ENCODE results near the gene NLRP4. TPM values are rescaled to one million over a fixed set of nuclear protein-coding genes. Genes with fewer than 3 reads are reported as not detected.

NLRP4 gene
- total RNA-seq, 1 donor from 2014 or later = not detected

DNA sequence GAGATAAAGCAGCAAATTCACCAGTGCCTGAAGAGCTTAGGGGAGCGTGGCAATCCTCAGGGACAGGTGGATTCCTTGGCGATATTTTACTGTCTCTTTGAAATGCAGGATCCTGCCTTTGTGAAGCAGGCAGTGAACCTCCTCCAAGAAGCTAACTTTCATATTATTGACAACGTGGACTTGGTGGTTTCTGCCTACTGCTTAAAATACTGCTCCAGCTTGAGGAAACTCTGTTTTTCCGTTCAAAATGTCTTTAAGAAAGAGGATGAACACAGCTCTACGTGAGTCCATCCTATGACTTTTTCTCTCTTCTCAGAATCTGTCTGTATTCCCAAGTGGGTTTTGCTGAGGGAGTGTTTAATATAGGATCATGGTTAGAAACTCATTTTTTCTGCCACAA lies 22.6 kb downstream of the NLRP4 start:
- Histone ChIP-seq H3K9me3 (no peaks in the 10 kb centered on the region), H3K36me3 (no peaks in the 10 kb centered on the region), H3K4me3 (no peak overlapping the region), H3K4me1 (no peaks in the 10 kb centered on the region), H3K27me3 (no peaks in the 10 kb centered on the region), H3K27ac (no peak overlapping the region)
- TF ChIP-seq, protein P1, sequence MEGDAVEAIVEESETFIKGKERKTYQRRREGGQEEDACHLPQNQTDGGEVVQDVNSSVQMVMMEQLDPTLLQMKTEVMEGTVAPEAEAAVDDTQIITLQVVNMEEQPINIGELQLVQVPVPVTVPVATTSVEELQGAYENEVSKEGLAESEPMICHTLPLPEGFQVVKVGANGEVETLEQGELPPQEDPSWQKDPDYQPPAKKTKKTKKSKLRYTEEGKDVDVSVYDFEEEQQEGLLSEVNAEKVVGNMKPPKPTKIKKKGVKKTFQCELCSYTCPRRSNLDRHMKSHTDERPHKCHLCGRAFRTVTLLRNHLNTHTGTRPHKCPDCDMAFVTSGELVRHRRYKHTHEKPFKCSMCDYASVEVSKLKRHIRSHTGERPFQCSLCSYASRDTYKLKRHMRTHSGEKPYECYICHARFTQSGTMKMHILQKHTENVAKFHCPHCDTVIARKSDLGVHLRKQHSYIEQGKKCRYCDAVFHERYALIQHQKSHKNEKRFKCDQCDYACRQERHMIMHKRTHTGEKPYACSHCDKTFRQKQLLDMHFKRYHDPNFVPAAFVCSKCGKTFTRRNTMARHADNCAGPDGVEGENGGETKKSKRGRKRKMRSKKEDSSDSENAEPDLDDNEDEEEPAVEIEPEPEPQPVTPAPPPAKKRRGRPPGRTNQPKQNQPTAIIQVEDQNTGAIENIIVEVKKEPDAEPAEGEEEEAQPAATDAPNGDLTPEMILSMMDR (IDR thresholded peaks at IDR 0.05) = no peak
- intact Hi-C loops (cut with DNase I) = no loop called here
- DNase-seq (ENCODE audit: low spot score in 2 of 2) = no peak

DNA sequence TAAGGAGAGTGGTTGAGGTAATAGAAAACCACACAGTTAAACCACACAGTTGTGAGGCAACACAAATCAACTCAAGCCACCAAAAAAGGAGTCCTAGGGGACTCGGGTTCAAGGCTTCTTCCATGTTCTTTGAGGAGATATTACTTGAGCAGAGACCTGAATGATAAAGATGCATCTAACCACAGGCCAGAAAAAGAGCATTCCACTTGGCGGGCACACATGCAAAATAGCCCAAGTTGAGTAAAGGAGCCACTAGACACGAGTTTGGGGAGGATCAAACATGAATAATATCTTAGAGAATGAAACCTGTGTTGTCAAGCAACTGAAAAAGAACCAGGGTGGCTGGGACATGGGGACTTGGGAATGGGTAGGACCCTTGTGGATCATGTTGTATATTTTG lies 30.2 kb downstream of the NLRP4 start:
- no peaks in the 10 kb centered on the region for H3K9me3 ChIP-seq
- no peaks in the 10 kb centered on the region for H3K27me3 ChIP-seq
- intact Hi-C loops (cut with DNase I) = no loop called here
- TF ChIP-seq, protein P1 (IDR thresholded peaks at IDR 0.05) = no peak
- no peak overlapping the region for H3K27ac ChIP-seq
- H3K36me3 ChIP-seq = no peaks in the 10 kb centered on the region
- H3K4me1 ChIP-seq = no peaks in the 10 kb centered on the region
- no peak overlapping the region for H3K4me3 ChIP-seq
- no peak for DNase-seq (ENCODE audit: low spot score in 2 of 2)

DNA sequence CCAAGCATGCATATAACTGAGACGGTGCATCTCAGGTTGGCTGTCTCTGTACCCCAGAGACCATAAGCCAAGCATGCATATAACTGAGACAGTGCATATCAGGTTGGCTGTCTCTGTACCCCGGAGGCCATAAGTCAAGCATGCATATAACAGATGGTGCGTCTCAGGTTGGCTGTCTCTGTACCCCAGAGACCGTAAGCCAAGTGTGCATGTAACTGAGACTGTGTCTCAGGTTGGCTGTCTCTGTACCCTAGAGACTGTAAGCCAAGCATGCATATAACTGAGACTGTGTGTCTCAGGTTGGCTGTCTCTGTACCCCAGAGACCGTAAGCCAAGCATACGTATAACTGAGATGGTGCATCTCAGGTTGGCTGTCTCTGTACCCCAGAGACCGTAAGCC lies 30.8 kb downstream of the NLRP4 start:
- H3K36me3 ChIP-seq = no peaks in the 10 kb centered on the region
- H3K9me3 ChIP-seq = no peaks in the 10 kb centered on the region
- TF ChIP-seq, protein P1 (IDR thresholded peaks at IDR 0.05) = no peak
- no peak overlapping the region for H3K4me3 ChIP-seq
- no peak overlapping the region for H3K27ac ChIP-seq
- H3K27me3 ChIP-seq = no peaks in the 10 kb centered on the region
- DNase-seq (ENCODE audit: low spot score in 2 of 2) = no peak
- intact Hi-C loops (cut with DNase I) = no loop called here
- H3K4me1 ChIP-seq = no peaks in the 10 kb centered on the region

DNA sequence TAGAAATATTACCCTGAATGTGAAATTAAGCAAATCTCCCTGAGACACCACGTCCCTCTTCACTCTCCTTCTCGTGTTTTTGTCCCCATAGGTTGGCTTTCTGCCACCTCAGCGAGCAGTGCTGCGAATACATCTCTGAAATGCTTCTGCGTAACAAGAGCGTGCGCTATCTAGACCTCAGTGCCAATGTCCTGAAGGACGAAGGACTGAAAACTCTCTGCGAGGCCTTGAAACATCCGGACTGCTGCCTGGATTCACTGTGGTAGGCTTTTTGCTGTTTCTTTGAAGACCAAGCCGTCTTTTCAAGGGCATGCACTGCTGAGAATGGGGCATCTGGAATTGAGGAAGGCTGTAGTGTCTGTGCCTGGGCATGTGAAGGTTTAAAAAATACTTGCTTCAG lies 34.4 kb downstream of the NLRP4 start:
- Histone ChIP-seq H3K27me3 (no peaks in the 10 kb centered on the region), H3K9me3 (no peaks in the 10 kb centered on the region), H3K4me1 (no peaks in the 10 kb centered on the region), H3K4me3 (no peak overlapping the region), H3K36me3 (no peaks in the 10 kb centered on the region), H3K27ac (no peak overlapping the region)
- TF ChIP-seq, protein P1 (IDR thresholded peaks at IDR 0.05) = no peak
- DNase-seq (ENCODE audit: low spot score in 2 of 2) = no peak
- intact Hi-C loops (cut with DNase I) = no loop called here

GRCh38 chr19:55877211-55877610 lies 40.9 kb downstream of the NLRP4 start:
- H3K4me3 ChIP-seq = no peak overlapping the region
- H3K4me1 ChIP-seq = no peaks in the 10 kb centered on the region
- H3K9me3 ChIP-seq = no peaks in the 10 kb centered on the region
- intact Hi-C loops (cut with DNase I) = no loop called here
- H3K36me3 ChIP-seq = no peaks in the 10 kb centered on the region
- no peak for DNase-seq (ENCODE audit: low spot score in 2 of 2)
- no peaks in the 10 kb centered on the region for H3K27me3 ChIP-seq
- H3K27ac ChIP-seq = no peak overlapping the region
- TF ChIP-seq, protein P1 (IDR thresholded peaks at IDR 0.05) = no peak

DNA sequence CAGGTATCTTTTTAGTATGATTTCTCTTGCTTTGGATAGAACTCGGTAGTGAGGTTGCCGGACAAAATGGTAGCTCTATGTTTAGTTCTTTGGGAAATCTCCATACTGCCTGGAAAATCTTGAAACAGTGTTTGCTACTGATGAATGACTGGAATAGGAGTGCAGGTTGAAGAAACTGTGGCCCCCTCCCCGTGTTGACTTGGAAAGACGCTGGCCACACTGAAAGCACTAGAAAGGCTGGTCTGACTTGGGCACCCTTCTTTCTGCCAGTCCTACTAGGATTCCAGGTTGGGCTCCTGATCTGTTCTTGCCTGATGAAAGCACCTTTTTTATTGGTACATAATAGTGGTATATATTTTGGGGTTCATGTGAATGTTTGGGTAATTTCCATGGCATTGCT lies 46.3 kb downstream of the NLRP4 start:
- no peak overlapping the region for H3K4me3 ChIP-seq
- no peak for DNase-seq (ENCODE audit: low spot score in 2 of 2)
- H3K4me1 ChIP-seq = no peaks in the 10 kb centered on the region
- no peaks in the 10 kb centered on the region for H3K9me3 ChIP-seq
- H3K27me3 ChIP-seq = no peaks in the 10 kb centered on the region
- intact Hi-C loops (cut with DNase I) = no loop called here
- no peaks in the 10 kb centered on the region for H3K36me3 ChIP-seq
- TF ChIP-seq, protein P1 (IDR thresholded peaks at IDR 0.05) = no peak
- no peak overlapping the region for H3K27ac ChIP-seq
